ENCODE results near the gene IFI16. TPM values are rescaled to one million over a fixed set of nuclear protein-coding genes. Genes with fewer than 3 reads are reported as not detected.

Gene IFI16
- total RNA-seq, 1 donor from 2014 or later, result 8.9 TPM

DNA sequence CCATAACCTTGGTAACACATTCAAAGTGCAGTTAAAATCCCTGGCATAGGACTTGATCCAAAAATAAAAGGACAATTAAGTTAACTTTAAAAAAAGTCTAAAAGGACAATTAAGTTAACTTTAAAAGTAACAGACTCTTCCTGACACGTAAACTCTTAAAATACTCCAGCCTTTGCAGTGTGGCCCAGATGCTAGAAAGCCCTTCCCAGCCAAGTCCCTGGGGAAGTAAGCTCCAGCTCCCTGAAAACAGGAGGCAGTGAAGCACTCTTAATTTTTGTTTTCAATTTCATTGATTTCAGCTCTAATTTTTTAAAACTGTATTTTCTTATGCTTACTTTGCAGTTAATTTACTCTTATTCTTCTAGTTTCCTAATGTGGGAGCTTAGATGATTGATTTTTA lies 71.9 kb downstream of the IFI16 start:
- no peaks in the 10 kb centered on the region for H3K36me3 Mint-ChIP-seq (ENCODE audit: insufficient read depth)
- TF ChIP-seq CTCF (IDR thresholded peaks at IDR 0.05; ENCODE audit: unreplicated experiment), result no peak
- H3K9me3 Mint-ChIP-seq (ENCODE audit: low read depth), result no peaks in the 10 kb centered on the region
- H3K4me3 Mint-ChIP-seq (ENCODE audit: low read depth), result no peak overlapping the region
- no peaks in the 10 kb centered on the region for H3K4me1 Mint-ChIP-seq (ENCODE audit: low read depth)
- no peaks in the 10 kb centered on the region for H3K27me3 Mint-ChIP-seq
- no peak overlapping the region for H3K27ac Mint-ChIP-seq
- no peak for DNase-seq (ENCODE audit: low spot score, unreplicated experiment)

- Mint-ChIP-seq H3K36me3 (ENCODE audit: insufficient read depth) (no peaks in the 10 kb centered on the region), H3K27me3 (no peaks in the 10 kb centered on the region), H3K4me1 (ENCODE audit: low read depth) (no peaks in the 10 kb centered on the region), H3K27ac (no peak overlapping the region), H3K9me3 (ENCODE audit: low read depth) (no peaks in the 10 kb centered on the region), H3K4me3 (ENCODE audit: low read depth) (no peak overlapping the region)
- DNase-seq (ENCODE audit: low spot score, unreplicated experiment), result no peak
- no peak for TF ChIP-seq CTCF (IDR thresholded peaks at IDR 0.05; ENCODE audit: unreplicated experiment)
Measured at GRCh38 chr1:159083013-159083412, 73.3 kb downstream of the IFI16 start.

DNA sequence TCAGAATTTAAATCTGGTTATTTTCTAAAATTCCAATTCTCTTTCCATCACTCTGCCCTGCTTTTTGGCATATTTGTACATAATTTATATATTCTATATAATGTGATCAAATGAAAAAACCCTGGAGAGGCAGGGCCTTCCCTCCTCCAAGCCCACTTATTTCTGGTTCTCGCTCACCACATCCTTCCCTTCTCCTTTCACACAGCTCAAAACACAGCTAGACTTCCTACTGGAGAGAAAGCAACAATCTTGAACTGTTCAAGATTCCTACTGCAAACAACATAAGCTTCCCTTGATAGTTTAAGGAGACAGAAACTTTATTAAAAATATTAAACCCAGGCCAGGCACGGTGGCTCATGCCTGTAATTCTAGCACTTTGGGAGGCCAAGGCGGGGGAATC lies 74.4 kb downstream of the IFI16 start:
- no peaks in the 10 kb centered on the region for H3K9me3 Mint-ChIP-seq (ENCODE audit: low read depth)
- no peaks in the 10 kb centered on the region for H3K36me3 Mint-ChIP-seq (ENCODE audit: insufficient read depth)
- DNase-seq (ENCODE audit: low spot score, unreplicated experiment), result no peak
- H3K4me1 Mint-ChIP-seq (ENCODE audit: low read depth), result no peaks in the 10 kb centered on the region
- no peak for TF ChIP-seq CTCF (IDR thresholded peaks at IDR 0.05; ENCODE audit: unreplicated experiment)
- H3K27me3 Mint-ChIP-seq, result no peaks in the 10 kb centered on the region
- H3K27ac Mint-ChIP-seq, result no peak overlapping the region
- H3K4me3 Mint-ChIP-seq (ENCODE audit: low read depth), result no peak overlapping the region

DNA sequence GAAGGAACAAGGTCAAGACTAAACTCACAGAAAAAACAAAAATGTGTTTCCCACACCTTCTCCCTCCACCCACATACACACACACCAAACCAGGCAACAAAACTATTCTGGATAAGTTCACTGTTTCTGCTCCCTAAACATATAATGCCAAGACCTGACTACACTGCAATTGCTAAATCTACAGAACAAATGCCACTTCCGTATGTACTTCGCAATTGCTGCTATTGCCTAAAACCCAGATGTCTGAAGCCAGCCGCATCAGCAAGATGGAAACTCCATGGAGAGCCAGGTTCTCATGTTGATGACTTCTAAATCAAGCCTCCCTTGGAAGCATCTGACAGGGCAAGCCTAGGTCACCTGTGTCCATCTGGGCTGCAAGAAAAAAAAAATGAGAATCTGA lies 75.2 kb downstream of the IFI16 start:
- H3K4me1 Mint-ChIP-seq (ENCODE audit: low read depth), result no peaks in the 10 kb centered on the region
- no peaks in the 10 kb centered on the region for H3K9me3 Mint-ChIP-seq (ENCODE audit: low read depth)
- no peak overlapping the region for H3K4me3 Mint-ChIP-seq (ENCODE audit: low read depth)
- H3K27ac Mint-ChIP-seq, result no peak overlapping the region
- no peaks in the 10 kb centered on the region for H3K27me3 Mint-ChIP-seq
- no peak for DNase-seq (ENCODE audit: low spot score, unreplicated experiment)
- no peak for TF ChIP-seq CTCF (IDR thresholded peaks at IDR 0.05; ENCODE audit: unreplicated experiment)
- H3K36me3 Mint-ChIP-seq (ENCODE audit: insufficient read depth), result no peaks in the 10 kb centered on the region

GRCh38 chr1:159088050-159088449 lies 78.3 kb downstream of the IFI16 start:
- no peaks in the 10 kb centered on the region for H3K27me3 Mint-ChIP-seq
- no peak for DNase-seq (ENCODE audit: low spot score, unreplicated experiment)
- H3K4me3 Mint-ChIP-seq (ENCODE audit: low read depth), result no peak overlapping the region
- no peaks in the 10 kb centered on the region for H3K36me3 Mint-ChIP-seq (ENCODE audit: insufficient read depth)
- no peaks in the 10 kb centered on the region for H3K4me1 Mint-ChIP-seq (ENCODE audit: low read depth)
- H3K27ac Mint-ChIP-seq, result no peak overlapping the region
- TF ChIP-seq CTCF (IDR thresholded peaks at IDR 0.05; ENCODE audit: unreplicated experiment), result no peak
- H3K9me3 Mint-ChIP-seq (ENCODE audit: low read depth), result no peaks in the 10 kb centered on the region
